K562 (cell line): ENCODE data around the gene SLC24A3. TPM values are rescaled to one million over a fixed set of nuclear protein-coding genes. Genes with fewer than 3 reads are reported as not detected.

Experiments used
- ATAC-seq: fragments of 200-7000 bp; cut with Tn5 transposase; 3 replicates; pipeline ENCODE4 v1.9.1; 2020; ENCODE audit warnings: moderate library complexity
- BruUV-seq: library from RNA; stranded (reverse); fragments of 400-500 nt; replicated peaks from 2 replicates; lab custom pipeline; 2021; lab: Mats Ljungman, UMichigan
- CTCF ChIA-PET: fragments of 300-600 bp; formaldehyde crosslinking; extraction: SDS; loops from one replicate; lab custom pipeline; 2021; ENCODE audit warnings: low intra/inter-chr PET ratio; lab: Yijun Ruan, JAX
- POLR2A ChIA-PET: fragments of 300-600, 350-650 bp; sonication (Branson Sonifier 250); formaldehyde crosslinking; extraction: SDS; loops from one replicate; lab custom pipeline; 2021; ENCODE audit warnings: antibody characterized with exemption, inconsistent platforms; lab: Yijun Ruan, JAX
- DNase-seq, 4 experiments: peaks; one replicate each; pipeline versions ENCODE4 v3.0.0 to v3.0.0-alpha.2; 2011 to 2018; ENCODE audit warnings: low spot score in 3 of 4, mixed read lengths in 3 of 4; ENCODE audit errors: extremely low read depth in 1 of 4
- FAIRE-seq: peaks from 2 replicates; lab custom pipeline; 2011; peaks lifted over from hg19 to GRCh38; lab: Jason Lieb, UNC
- H2AFZ ChIP-seq: 2 replicates; pipeline ENCODE4 v1.6.0; 2011; ENCODE audit warnings: low read depth, low read length, control low read depth, inconsistent platforms
- H3K27ac ChIP-seq: fragments of 200-600 bp; 3 replicates; pipeline ENCODE4 v1.8.0; 2011; ENCODE audit warnings: low read depth, mild to moderate bottlenecking, control low read depth, inconsistent platforms, low read length, moderate library complexity, mixed read lengths; ENCODE audit errors: extremely low read depth
- H3K27me3 ChIP-seq, 2 experiments: fragments of 300-600 bp in 1 of 2; 2 replicates in 1 of 2; 3 replicates in 1 of 2; pipeline versions ENCODE4 v1.6.0 to v1.8.0; 2011; ENCODE audit warnings: inconsistent platforms in 2 of 2, low read length in 2 of 2, mild to moderate bottlenecking in 1 of 2, mixed read lengths in 1 of 2, moderate library complexity in 1 of 2; ENCODE audit not compliant: control insufficient read depth in 2 of 2, insufficient read depth in 2 of 2
- H3K36me3 ChIP-seq: fragments of 300-600 bp; 3 replicates; pipeline ENCODE4 v1.8.0; 2011; ENCODE audit warnings: mild to moderate bottlenecking, low read length, inconsistent platforms; ENCODE audit not compliant: control insufficient read depth, insufficient read depth
- H3K4me1 ChIP-seq, 2 experiments: fragments of 200-600 bp in 1 of 2; replicated peaks in 1 of 2; 2 replicates in 1 of 2; 3 replicates in 1 of 2; pipeline versions ENCODE4 v1.5.1 to v1.8.0; 2011; ENCODE audit warnings: inconsistent platforms in 2 of 2, low read length in 2 of 2, mild to moderate bottlenecking in 1 of 2, mixed read lengths in 1 of 2, moderate library complexity in 1 of 2; ENCODE audit not compliant: control insufficient read depth in 2 of 2, insufficient read depth in 2 of 2
- H3K4me2 ChIP-seq: 2 replicates; pipeline ENCODE4 v1.6.1; 2011; ENCODE audit warnings: low read length, control low read depth, inconsistent platforms, mixed read lengths; ENCODE audit not compliant: insufficient read depth
- H3K4me3 ChIP-seq: fragments of 200-600 bp; sonication (generic), shearing (Covaris generic); 2 replicates; pipeline ENCODE4 v1.5.1; 2016; ENCODE audit warnings: control low read depth, inconsistent platforms
- H3K79me2 ChIP-seq: fragments of 200-600 bp; 3 replicates; pipeline ENCODE4 v1.8.0; 2011; ENCODE audit warnings: low read length, inconsistent platforms; ENCODE audit not compliant: control insufficient read depth, insufficient read depth
- H3K9ac ChIP-seq, 2 experiments: 2 replicates each; pipeline versions ENCODE4 v1.6.0 to v1.6.1; 2011; ENCODE audit warnings: low read depth in 2 of 2, low read length in 2 of 2, control low read depth in 1 of 2, inconsistent platforms in 1 of 2, mild to moderate bottlenecking in 1 of 2, mixed read lengths in 1 of 2; ENCODE audit not compliant: insufficient read depth in 1 of 2
- H3K9me1 ChIP-seq: one replicate; pipeline ENCODE4 v1.6.0; 2011; ENCODE audit warnings: inconsistent platforms, mild to moderate bottlenecking, low read length, moderate library complexity; ENCODE audit not compliant: control insufficient read depth, insufficient read depth
- H3K9me3 ChIP-seq: replicated peaks from 2 replicates; pipeline ENCODE4 v1.5.1; 2011; ENCODE audit warnings: low read depth, low read length, inconsistent platforms; ENCODE audit not compliant: control insufficient read depth, insufficient read depth
- H4K20me1 ChIP-seq: replicated peaks from 2 replicates; pipeline ENCODE4 v1.6.1; 2011; ENCODE audit warnings: low read length, inconsistent platforms, mixed read lengths; ENCODE audit not compliant: control insufficient read depth, insufficient read depth
- ATF3 ChIP-seq, 2 experiments: fragments of 450-650 bp in 1 of 2; sonication (generic) in 1 of 2; formaldehyde crosslinking in 1 of 2; IDR thresholded peaks in 1 of 2; conservative IDR thresholded peaks in 1 of 2; 2 replicates each; pipeline versions ENCODE4 v1.6.1 to v1.8.1; 2016 to 2023; ENCODE audit warnings: mild to moderate bottlenecking in 2 of 2, moderate library complexity in 2 of 2, inconsistent platforms in 1 of 2, missing genetic modification reagents in 1 of 2
- BHLHE40 ChIP-seq: IDR thresholded peaks from 2 replicates; pipeline ENCODE4 v1.6.1; 2011; ENCODE audit warnings: low read length, improper control_type of control experiment
- FOXA3 ChIP-seq, 2 experiments: fragments of 450-650 bp in 1 of 2; sonication (generic) in 1 of 2; formaldehyde crosslinking; IDR thresholded peaks in 1 of 2; conservative IDR thresholded peaks in 1 of 2; 2 replicates each; pipeline versions ENCODE4 v1.4.0 to v1.8.0; 2020 to 2022; ENCODE audit warnings: mild to moderate bottlenecking in 2 of 2, missing genetic modification reagents in 1 of 2
- MEIS2 ChIP-seq: fragments of 450-650 bp; IDR thresholded peaks from 2 replicates; pipeline ENCODE4 v1.6.1; 2014; ENCODE audit warnings: mild to moderate bottlenecking; ENCODE audit not compliant: partially characterized antibody
- NONO ChIP-seq, 2 experiments: fragments of 200-400 bp in 1 of 2; fragments of 450-650 bp in 1 of 2; formaldehyde crosslinking in 1 of 2; IDR thresholded peaks; 2 replicates each; pipeline ENCODE4 v1.6.1; 2017; ENCODE audit warnings: low read depth in 2 of 2, mild to moderate bottlenecking in 2 of 2, moderate library complexity in 2 of 2, low read length in 1 of 2
- POLR2B ChIP-seq: fragments of 450-650 bp; IDR thresholded peaks from 2 replicates; pipeline ENCODE4 v1.6.1; 2018; ENCODE audit warnings: low read depth; ENCODE audit not compliant: partially characterized antibody
- PYGO2 ChIP-seq: fragments of 450-650 bp; IDR thresholded peaks from 2 replicates; pipeline ENCODE4 v1.6.1; 2016; ENCODE audit warnings: mild to moderate bottlenecking, missing genetic modification characterization, moderate library complexity, missing compliant biosample characterization
- RBBP5 ChIP-seq: fragments of 200-600 bp; sonication (generic); IDR thresholded peaks from 2 replicates; pipeline ENCODE4 v1.6.1; 2012; ENCODE audit warnings: borderline replicate concordance, mild to moderate bottlenecking, low read length, control low read depth, inconsistent platforms; ENCODE audit not compliant: insufficient read depth, poor library complexity, severe bottlenecking
- SMARCA4 ChIP-seq: fragments of 450-650 bp; IDR thresholded peaks from 2 replicates; pipeline ENCODE4 v1.6.1; 2016
- ZNF408 ChIP-seq: fragments of 250-450 bp; sonication (Bioruptor Pico); IDR thresholded peaks from 2 replicates; pipeline ENCODE4 v1.4.0; 2020; ENCODE audit warnings: low read depth, mild to moderate bottlenecking, moderate library complexity
- WGBS: fragments of 100-300 bp; shearing (Covaris generic); methylation state at CpG from one replicate; pipeline ENCODE4 v1.1.6; 2016; ENCODE audit warnings: low coverage, mixed read lengths; ENCODE audit not compliant: insufficient coverage; ENCODE audit errors: missing lambda C conversion rate; 5-methylcytosine and 5-hydroxymethylcytosine counted together
- in situ Hi-C: fragments of 300-500 bp; cut with MboI; formaldehyde crosslinking; loops from 4 replicates; pipeline ENCODE4 v1.15.0; 2018; ENCODE audit warnings: inconsistent platforms, mixed read lengths
- intact Hi-C: fragments of 100-400 bp; cut with micrococcal nuclease; formaldehyde crosslinking; loops from 2 replicates; pipeline ENCODE4 v1.14.2; 2022
- polyA plus RNA-seq, 8 experiments: library from polyadenylated mRNA; depleted of rRNA in 4 of 8; stranded (reverse) in 5 of 8; unstranded in 3 of 8; fragments of >200 nt; fragmentation: Nextera tagmentation in 2 of 8; fragmentation: Illumina TruSeq in 1 of 8; extraction: Ambion mirVana in 2 of 8; extraction: Trizol in 1 of 8; gene quantifications; 2 replicates each; pipeline versions ENCODE4 v1.2.1 to v1.2.3, GENCODE V29; 2011 to 2014; ENCODE audit warnings: inconsistent platforms in 1 of 8, missing spikeins in 1 of 8
- total RNA-seq, 7 experiments: library from RNA; depleted of rRNA in 6 of 7; stranded (reverse); fragments of >200 nt in 6 of 7; fragmentation: Illumina TruSeq in 2 of 7; extraction: Trizol in 2 of 7; gene quantifications; 2 replicates each; pipeline versions ENCODE4 v1.2.1 to v1.2.3, GENCODE V29; 2011 to 2021; ENCODE audit warnings: low replicate concordance in 1 of 7
- TF ChIP-seq, protein P1 (sequence below): fragments of 450-650 bp; IDR thresholded peaks from 2 replicates; pipeline ENCODE4 v1.6.1; 2016
- TF ChIP-seq, protein P2 (sequence below): fragments of 150-350 bp; conservative IDR thresholded peaks from 2 replicates; pipeline ENCODE4 v1.6.1; 2014; ENCODE audit warnings: low read length
- TF ChIP-seq, protein P3 (sequence below), 2 experiments: IDR thresholded peaks in 1 of 2; conservative IDR thresholded peaks in 1 of 2; 2 replicates each; pipeline ENCODE4 v1.6.1; 2016; ENCODE audit warnings: low read depth in 2 of 2, mild to moderate bottlenecking in 1 of 2, missing compliant biosample characterization in 1 of 2, missing genetic modification characterization in 1 of 2, moderate library complexity in 1 of 2

Gene SLC24A3
- total and polyA plus RNA-seq, 9 of the 15 experiments (the other 6 are each of a cell fraction or from before 2014, with no cell fraction given) = not detected

- no peak for DNase-seq
- no peaks in the 10 kb centered on the region for H3K27me3 ChIP-seq
- CTCF ChIA-PET = no interaction called here
- H3K27ac ChIP-seq = no peak overlapping the region
- H3K9ac ChIP-seq = no peak overlapping the region
- H3K4me2 ChIP-seq = no peak overlapping the region
- TF ChIP-seq ATF3 (IDR thresholded peaks at IDR 0.05) (no peak), ATF3 (CRISPR knock-in tag; conservative IDR thresholded peaks at IDR 0.05) (no peak), NONO (IDR thresholded peaks at IDR 0.05; ENCODE audit: low read depth in 2 of 2, low read length in 1 of 2) (no peak), ZNF408 (CRISPR knock-in tag) (no peak), POLR2B (no peak), PYGO2 (tag) (no peak), MEIS2 (peak; percentile 59), FOXA3 (CRISPR knock-in tag; conservative IDR thresholded peaks at IDR 0.05 in 1 of 2, IDR thresholded peaks at IDR 0.05 in 1 of 2) (no peak), SMARCA4 (no peak), RBBP5 (no peak), BHLHE40 (no peak)
- TF ChIP-seq, protein P1, sequence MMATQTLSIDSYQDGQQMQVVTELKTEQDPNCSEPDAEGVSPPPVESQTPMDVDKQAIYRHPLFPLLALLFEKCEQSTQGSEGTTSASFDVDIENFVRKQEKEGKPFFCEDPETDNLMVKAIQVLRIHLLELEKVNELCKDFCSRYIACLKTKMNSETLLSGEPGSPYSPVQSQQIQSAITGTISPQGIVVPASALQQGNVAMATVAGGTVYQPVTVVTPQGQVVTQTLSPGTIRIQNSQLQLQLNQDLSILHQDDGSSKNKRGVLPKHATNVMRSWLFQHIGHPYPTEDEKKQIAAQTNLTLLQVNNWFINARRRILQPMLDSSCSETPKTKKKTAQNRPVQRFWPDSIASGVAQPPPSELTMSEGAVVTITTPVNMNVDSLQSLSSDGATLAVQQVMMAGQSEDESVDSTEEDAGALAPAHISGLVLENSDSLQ = peak; percentile 55
- TF ChIP-seq, protein P2, sequence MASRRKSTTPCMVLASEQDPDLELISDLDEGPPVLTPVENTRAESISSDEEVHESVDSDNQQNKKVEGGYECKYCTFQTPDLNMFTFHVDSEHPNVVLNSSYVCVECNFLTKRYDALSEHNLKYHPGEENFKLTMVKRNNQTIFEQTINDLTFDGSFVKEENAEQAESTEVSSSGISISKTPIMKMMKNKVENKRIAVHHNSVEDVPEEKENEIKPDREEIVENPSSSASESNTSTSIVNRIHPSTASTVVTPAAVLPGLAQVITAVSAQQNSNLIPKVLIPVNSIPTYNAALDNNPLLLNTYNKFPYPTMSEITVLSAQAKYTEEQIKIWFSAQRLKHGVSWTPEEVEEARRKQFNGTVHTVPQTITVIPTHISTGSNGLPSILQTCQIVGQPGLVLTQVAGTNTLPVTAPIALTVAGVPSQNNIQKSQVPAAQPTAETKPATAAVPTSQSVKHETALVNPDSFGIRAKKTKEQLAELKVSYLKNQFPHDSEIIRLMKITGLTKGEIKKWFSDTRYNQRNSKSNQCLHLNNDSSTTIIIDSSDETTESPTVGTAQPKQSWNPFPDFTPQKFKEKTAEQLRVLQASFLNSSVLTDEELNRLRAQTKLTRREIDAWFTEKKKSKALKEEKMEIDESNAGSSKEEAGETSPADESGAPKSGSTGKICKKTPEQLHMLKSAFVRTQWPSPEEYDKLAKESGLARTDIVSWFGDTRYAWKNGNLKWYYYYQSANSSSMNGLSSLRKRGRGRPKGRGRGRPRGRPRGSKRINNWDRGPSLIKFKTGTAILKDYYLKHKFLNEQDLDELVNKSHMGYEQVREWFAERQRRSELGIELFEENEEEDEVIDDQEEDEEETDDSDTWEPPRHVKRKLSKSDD = no peak
- TF ChIP-seq, protein P3, sequence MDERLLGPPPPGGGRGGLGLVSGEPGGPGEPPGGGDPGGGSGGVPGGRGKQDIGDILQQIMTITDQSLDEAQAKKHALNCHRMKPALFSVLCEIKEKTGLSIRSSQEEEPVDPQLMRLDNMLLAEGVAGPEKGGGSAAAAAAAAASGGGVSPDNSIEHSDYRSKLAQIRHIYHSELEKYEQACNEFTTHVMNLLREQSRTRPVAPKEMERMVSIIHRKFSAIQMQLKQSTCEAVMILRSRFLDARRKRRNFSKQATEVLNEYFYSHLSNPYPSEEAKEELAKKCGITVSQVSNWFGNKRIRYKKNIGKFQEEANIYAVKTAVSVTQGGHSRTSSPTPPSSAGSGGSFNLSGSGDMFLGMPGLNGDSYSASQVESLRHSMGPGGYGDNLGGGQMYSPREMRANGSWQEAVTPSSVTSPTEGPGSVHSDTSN (CRISPR knock-in tag; IDR thresholded peaks at IDR 0.05; ENCODE audit: low read depth) = no peak
- TF ChIP-seq, protein P3 (tag; conservative IDR thresholded peaks at IDR 0.05; ENCODE audit: low read depth) = peak; percentile 33; the same call in 1 of the 2 replicates
- H4K20me1 ChIP-seq = no peaks in the 10 kb centered on the region
- no peaks in the 10 kb centered on the region for H3K9me3 ChIP-seq
- no peak overlapping the region for H2AFZ ChIP-seq
- intact Hi-C loops (no loop called here), in situ Hi-C loops (no loop called here)
- WGBS = 0% methylated on average over 12 of the region's 13 CpGs
- no peaks in the 10 kb centered on the region for H3K4me1 ChIP-seq
- POLR2A ChIA-PET = no interaction called here
- no TSS peak for BruUV-seq
- H3K9me1 ChIP-seq = no peaks in the 10 kb centered on the region
- no peaks in the 10 kb centered on the region for H3K79me2 ChIP-seq
- ATAC-seq = no peak
- FAIRE-seq = no peak
- H3K4me3 ChIP-seq = no peak overlapping the region
- no peaks in the 10 kb centered on the region for H3K36me3 ChIP-seq
Measured at GRCh38 chr20:19241440-19241839, 29.0 kb downstream of the SLC24A3 start.
